NCI-H146 treated with DMSO at 0.1 percent for 48 hours (cell line): ENCODE results near the gene CNDP2.
"Not testable (repeated sequence)": the region's sequence is repeated elsewhere in the genome, so short reads cannot be mapped to it uniquely, and the experiment has no call there.

Experiments
- DNase-seq: peaks from one replicate; lab custom pipeline; 2025; ENCODE audit not compliant: unreplicated experiment; lab: John Stamatoyannopoulos, UW

Gene CNDP2

DNA sequence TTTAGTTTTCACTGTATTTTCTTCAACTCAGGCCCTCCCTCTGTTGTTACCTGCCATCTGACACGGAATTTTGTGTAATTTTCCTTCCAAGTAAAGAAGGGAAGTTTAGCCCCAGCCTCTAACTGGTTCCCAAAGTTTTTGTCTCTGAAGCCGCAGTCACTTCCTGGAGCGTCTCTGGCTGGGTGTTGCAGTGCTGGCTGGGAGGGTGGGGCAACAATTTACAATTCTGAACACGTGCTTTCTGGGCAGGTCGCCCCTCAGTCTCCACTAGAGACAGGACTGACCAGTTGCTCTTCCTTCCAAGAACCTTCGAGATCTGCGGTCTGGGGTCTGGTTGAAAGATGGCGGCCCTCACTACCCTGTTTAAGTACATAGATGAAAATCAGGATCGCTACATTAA is 3.5 kb downstream of the CNDP2 start:
- DNase-seq = no peak

- DNase-seq = no peak
Observed at GRCh38 chr18:74500372-74500771, 4.2 kb downstream of the CNDP2 start.

- DNase-seq = not testable (repeated sequence)
Observed at GRCh38 chr18:74500774-74501173, 4.6 kb downstream of the CNDP2 start.

DNA sequence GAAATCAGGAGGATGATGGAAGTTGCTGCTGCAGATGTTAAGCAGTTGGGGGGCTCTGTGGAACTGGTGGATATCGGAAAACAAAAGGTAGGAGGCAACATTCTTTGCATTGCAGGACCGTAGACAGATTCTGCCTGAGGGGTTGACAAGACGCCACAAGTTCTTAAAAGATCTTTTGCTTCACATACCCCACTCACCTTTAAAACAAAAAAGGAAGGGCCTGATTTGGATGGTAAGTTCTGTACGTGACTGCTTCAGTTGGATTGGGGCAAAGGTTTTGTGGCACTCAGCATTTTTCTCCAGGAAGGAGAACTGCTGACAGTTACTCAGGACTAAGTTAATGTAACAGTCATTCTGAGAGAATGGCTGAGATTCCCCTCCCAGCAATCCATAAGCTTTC is 5.2 kb downstream of the CNDP2 start:
- no peak for DNase-seq

DNA sequence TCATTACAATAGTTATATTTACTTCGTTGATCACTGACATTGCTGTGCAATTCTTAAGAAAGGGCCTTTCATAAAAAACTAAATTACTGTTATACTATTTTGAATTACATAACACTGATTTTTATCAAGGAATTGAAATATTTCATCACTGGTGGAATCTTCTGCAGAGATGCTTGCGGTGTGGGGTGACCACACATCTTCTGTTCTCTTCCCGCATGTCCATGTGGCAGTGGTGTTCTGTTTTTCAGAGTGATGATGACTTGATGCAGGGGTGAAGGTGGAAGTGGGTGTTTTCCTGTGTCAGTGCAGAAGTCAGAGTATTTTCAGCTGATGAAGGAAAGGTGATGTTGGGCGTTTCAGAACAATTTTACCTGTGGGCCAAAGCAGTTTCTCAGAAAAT is 7.0 kb downstream of the CNDP2 start:
- DNase-seq = no peak

- DNase-seq = no peak
Observed at GRCh38 chr18:74505776-74506175, 9.6 kb downstream of the CNDP2 start.

DNA sequence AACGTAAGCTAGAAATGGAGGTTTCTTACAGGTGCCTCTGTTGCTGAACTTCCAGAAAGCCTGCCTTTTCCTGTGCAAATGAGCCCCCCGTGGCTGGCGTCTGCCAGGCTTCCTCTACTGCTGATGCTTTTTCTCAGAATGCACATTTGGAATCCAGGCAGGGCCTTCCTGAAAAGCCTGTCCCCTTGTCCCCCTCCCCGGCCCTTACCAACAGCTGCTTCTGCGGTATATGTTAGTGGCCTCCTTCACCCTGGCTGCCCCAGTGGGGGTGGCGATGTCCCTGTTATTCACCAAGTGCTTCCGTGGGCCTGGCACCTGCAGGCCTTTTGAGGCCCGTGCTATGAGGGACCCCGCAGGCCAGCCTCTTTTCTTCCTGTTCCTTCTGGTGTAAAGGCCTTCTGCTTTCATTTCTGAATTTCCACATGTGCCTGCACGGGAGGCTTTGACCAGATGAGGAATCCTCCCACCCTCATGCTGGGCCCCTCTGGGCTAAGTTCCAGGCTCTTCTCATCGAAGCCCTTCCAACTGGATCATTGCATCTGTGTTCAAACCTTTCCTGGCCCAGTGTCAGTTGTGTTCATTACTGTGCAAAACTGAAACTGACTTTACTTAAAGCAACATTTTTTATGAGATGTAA is 10.4 kb downstream of the CNDP2 start:
- DNase-seq = no peak

DNA sequence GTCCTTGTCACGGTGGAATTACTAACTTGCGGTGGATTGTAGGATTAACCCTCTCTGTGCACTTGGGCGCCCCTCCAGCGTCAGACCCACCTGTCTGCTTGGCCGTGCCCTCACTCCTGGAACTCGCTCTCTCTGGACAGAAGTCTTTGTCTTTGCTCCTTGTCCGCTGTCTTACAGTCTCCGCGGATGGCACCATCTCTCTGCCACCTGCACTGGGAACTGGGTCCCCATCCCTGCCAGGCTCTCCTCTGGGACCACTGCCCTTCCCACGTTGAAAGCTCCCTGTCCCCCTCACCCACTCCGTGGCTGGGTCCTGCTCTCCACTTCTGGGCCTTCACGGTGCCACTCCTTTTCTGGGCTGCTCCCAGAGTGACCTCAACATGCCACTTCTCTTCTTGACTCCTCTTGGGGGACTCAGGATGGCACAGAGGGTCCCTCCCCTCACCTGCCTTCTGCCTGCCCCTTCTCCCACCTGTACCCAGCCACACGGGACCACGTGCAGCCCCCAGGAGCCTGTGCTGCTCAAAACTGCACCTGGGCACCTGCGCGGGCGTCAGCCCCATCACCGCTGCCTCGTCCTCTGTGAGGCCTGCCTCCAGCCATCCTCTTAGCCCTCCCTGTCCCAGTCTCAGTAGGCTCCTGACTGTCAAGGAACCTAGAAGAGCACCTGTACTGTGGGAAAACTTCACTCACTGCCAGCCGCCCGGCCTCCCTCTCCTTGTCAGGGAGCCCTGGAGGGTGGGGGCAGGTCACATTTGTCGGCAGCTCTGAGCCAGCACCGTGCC is 11.1 kb downstream of the CNDP2 start:
- DNase-seq = no peak

DNA sequence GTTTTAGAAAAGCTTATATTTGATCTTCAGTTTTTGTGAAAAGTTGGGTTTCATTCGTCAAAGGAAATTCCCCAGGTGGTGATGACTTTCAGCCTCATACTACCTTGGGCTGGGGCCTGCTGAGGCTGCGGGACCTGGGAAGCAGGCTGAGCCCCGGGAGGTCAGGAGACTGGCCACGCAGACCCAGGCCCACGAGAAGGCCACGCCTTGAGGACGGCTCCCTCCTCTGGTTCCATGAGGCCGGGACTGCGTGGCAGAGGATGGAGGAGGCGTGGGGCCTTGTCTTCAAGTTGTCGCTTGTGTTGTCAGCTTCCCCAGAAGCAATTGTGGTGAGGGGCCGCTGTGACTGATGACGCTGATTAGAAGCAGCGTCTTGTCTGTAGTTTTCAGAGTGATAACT is 11.8 kb downstream of the CNDP2 start:
- no peak for DNase-seq

DNA sequence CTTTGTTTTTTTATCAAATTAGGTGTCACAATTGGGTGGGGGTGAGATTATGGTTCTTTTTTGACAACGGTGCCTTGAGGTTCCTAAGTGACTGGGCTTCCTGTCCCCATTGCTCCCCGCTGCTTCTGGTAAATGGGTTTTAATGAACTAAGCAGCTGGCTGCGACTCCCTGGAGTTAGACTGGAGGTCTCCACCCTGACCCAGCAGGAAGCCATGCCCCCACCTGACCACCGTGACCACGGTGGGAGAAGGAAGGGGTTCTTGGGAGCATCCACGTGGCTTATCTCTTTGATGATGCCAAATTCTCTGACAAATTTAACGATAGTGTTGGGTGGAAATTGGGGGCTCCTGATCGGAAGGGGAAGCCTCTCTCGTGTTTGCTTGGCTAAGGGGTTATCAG is 12.2 kb downstream of the CNDP2 start:
- no peak for DNase-seq

GRCh38 chr18:74508821-74509225 is 12.7 kb downstream of the CNDP2 start:
- DNase-seq = no peak

- DNase-seq = no peak
Observed at GRCh38 chr18:74509856-74510769, 13.9 kb downstream of the CNDP2 start.

DNA sequence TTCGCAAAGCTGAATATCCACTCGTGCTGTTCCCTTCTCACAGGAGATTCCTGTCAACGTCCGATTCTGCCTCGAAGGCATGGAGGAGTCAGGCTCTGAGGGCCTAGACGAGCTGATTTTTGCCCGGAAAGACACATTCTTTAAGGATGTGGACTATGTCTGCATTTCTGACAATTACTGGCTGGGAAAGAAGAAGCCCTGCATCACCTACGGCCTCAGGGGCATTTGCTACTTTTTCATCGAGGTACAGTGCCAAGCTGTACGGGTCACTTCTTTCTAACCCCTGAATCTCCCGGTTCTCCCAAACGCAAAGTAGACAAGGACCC is 14.6 kb downstream of the CNDP2 start:
- no peak for DNase-seq

DNA sequence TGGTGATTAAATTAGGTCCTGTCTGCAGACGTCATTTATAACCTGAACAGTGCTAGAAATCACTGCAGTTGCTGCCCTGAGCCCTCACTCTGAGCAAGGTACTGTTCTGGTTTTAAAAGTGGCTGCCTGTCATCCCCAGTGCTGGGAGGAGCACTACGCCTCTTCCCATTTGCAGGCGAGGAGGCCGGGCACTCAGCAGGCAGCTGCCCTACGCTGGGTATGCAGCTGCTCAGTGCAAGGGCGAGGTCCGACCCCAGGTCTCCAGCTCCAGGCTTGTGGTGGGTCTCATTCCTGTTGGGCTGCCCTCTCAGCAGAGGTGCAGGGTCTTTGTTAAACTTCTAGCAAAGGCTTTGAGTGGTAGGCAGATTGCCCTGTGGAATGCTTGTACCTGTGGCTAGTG is 15.7 kb downstream of the CNDP2 start:
- no peak for DNase-seq

GRCh38 chr18:74512321-74513053 is 16.3 kb downstream of the CNDP2 start:
- DNase-seq = no peak

DNA sequence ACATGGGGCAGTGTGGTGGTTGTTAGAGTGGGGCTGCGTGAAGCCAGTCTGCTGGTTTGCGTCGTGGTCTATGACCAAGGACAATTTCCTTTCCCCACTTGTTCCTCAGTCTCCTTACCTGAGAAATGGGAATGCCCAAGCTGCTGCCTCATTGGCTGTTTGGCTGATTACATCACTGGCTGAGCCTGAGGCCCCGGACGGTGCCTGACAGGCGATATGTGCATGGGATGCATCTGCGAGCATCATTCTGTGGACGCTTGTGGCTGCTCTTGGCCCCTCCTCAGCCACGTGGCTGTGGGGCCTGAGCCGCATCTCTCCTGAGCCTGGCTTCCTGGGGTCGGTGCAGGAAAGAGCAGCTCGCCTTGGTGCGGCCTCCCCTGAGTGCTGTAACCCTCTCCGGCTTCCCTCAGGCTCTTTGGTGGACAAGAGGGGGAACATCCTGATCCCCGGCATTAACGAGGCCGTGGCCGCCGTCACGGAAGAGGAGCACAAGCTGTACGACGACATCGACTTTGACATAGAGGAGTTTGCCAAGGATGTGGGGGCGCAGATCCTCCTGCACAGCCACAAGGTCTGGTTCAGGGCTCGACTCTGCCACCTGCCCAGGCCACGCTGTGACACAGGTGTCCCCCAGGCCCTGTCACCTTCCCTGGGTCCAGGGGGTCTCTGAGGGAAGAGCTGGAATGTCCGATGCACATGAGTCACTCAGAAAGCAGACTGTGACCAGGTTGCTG is 17.2 kb downstream of the CNDP2 start:
- DNase-seq = no peak

DNA sequence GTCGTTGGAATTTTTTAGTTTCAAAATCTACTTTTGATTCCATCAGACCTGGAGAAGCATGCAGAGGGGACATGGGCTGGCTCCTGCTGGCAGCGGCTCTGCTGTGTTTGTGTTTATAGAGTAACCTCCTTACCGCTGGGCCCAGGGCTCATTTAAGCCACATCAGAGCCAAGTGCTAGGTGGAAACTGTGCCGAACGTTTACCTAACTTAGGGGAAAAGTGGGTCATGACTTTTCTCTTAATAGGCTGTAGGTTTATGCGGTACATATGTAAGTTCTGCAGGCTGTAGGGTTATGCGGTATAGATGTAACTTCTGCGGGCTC is 17.7 kb downstream of the CNDP2 start:
- DNase-seq = no peak

DNA sequence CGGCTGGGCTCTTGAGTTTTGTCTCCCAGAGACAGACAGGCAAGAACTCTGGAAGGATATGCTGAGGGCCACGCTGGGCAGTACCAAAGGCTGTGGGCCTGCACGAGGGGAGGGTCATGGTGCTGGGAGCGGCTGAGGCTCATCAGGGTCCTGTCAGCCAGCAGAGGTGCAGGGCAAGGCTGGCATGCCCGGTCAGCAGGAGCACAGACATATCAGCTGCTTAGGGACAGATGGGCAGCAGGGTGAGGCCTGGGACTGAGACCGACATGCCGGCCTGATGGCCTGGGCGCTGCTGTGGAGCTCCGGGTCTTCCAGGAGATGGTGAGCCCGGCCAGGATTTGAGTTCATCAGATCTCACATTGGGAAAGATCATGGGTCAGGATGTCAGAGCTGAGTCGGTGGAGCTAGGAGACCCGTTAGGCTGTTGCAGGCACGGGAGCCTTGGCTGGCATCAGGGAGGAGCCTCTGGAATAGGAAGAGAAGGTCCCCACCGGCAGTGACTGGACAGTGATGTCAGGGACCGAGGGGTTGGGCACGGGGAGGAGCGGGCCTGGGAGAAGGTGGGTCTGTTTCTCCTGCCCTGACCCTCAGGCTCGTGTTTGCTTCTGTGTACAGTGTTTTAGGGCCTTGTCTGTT is 18.8 kb downstream of the CNDP2 start:
- DNase-seq = no peak

DNA sequence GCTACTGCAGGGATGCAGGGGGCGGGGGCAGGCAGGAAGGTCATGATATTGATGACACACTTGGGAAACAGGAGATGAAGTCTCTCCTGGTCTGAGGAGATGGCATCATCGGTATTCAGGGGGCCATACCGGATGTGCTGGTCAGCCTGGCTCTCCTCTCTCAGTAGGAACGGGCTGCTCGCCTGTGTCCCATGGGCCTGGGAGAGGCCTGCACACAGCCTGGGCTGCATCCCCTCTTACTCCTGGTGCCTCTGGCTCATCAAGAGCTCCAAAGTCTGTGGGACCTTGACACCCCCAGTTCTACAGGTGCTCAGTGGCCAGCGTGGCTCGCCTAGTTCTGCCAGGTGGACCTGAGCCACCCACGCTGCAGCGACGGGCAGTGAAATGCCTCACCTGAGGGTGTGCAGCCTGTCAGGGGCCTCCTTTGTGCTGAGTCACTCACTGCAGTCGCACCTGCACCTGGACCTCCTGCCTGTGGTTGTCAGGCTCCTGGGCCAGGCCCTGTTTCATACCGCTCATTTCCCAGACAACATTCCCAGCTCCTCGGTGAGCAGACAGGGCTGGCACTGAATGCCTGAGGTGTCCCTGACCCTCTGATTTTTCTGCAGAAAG is 19.6 kb downstream of the CNDP2 start:
- DNase-seq = no peak
